Left hindlimb (tissue), 1 donor: ENCODE results near the gene UNC93A.
"Not testable (repeated sequence)": the region's sequence is repeated elsewhere in the genome, so short reads cannot be mapped to it uniquely, and the experiment has no call there.

Experiments used
- DNase-seq: peaks from one replicate; pipeline ENCODE4 v3.0.0-alpha.2; 2018

UNC93A gene

DNA sequence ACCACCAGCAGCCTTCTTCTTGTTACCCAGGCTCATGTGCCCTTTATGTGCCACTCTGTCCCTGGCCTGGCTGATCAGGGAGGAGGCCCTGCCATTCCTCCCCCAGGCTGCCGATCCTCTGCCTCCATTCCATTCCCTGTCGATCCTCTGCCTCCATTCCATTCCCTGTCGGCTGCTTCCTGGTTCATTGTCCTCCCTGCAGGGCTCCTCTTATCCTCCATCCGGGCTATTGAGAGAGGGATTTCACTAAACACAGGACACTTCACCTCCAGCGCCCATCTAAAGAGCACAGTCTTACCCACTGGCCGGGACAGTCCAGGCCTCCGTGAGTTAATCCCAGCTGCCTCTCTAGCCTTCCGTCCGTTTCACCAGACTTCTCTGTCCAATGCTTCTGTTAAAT lies 26.1 kb downstream of the UNC93A start:
- DNase-seq = no peak

DNA sequence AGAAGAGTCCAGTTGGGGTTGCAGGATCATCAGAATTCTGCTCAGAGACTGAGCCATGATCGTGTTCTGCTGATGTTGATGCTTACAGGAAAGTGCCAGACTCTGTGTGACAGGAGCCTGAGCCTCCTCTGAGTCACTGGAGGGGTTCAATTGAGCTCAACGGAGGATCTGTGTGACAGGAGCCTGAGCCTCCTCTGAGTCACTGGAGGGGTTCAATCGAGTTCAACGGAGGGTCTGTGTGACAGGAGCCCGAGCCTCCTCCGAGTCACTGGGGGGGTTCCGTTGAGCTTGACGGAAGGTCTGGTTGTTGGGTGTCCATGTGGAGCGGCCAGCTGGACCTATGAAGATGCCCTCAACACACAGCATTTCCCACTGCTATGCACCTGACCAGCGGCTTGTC lies 27.2 kb downstream of the UNC93A start:
- DNase-seq = not testable (repeated sequence)

DNA sequence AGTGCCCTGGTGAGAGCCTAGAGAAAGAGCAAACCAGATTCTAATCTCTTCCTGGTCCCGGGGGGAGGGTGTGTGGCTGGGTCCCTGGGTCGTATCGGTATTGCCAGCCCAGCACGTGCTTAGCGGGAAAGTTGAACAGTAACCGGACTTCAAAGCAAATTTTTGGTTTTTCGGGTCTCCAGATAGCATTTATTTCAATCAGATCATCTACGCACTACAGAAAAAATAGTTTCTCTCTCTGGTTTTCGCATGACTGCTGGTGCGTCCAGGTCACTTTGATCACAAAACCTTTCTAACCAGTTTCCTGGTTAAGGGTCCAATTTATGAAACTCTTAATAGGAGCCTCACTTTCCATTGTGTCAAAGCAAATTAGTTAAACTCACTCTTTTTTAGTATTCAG lies 27.7 kb downstream of the UNC93A start:
- not testable (repeated sequence) for DNase-seq

DNA sequence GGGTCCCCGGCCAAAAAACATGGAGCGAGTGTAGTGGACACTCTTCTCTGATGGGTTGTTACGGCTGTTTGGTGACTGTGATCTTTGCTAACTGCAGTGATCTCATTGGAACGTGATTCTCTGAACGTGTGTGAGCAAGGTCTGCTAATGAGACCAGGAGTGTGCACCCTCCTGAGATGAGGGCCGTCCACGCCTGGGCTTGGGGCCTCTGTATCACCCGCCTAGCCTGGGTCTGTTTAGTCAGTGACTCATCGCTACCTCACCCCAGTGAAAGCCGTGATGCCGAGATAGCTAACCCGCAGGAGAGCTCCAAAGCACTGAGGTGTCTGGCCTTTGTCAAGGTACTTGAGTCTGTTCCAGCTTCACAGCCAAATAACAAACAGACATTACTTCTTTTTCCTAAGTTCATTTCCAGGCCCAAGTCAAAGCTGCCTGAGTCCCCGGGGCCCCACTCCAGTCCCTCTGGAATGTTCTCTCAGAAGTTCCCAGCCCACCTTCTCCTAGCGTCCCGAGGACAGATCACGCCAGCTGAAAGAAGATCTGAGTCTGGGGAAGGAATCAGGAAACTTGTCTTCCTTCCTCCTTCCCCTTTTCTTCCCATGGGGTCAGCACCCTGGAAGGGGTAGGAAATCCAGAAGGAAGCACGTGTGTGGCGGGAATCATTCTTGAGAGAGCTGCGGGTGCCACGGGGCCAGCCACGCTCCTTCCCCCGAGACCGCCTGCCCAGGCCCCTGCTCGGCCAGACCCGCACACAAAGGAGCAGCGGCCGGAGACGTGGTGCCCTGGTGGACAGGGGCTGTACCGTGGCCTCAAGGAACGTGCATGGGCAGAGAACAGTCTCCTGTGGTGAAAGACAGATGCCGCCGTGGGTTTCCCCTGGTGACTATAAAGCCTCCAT lies 29.0 kb downstream of the UNC93A start:
- not testable (repeated sequence) for DNase-seq

DNA sequence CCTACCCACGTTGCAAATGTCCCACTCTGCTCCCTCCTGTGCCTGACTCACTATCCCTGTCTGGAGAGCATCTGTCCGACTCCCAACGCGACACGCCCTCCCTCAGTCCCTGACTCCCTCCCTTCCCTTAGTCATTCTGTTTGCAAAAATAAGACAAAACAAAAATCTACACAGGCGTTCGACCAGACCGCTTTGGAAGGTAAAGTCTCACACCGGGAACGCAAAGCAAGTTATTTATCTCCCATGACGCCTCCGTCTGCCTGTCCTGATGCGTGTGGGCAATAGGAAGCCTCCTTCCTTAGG lies 29.6 kb downstream of the UNC93A start:
- not testable (repeated sequence) for DNase-seq

DNA sequence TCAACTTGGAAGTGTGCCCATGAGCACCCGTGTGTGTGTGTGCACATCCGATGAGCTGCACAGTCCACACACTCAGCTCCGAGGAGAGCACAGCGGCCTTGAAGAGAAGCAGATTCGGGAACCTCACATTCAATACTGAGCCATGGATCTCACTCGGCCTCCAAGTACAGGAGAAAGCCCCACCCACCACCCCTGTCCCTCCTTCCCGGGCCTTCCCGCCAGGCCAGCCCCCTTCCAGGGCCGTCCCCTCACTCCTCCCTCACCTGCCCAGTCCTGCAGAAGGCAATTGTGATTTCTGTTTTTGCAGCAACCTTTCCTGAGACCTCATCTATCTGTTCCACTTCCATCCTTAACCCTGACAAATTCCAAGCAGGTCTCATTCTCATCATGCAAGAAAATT lies 30.1 kb downstream of the UNC93A start:
- DNase-seq = not testable (repeated sequence)

DNA sequence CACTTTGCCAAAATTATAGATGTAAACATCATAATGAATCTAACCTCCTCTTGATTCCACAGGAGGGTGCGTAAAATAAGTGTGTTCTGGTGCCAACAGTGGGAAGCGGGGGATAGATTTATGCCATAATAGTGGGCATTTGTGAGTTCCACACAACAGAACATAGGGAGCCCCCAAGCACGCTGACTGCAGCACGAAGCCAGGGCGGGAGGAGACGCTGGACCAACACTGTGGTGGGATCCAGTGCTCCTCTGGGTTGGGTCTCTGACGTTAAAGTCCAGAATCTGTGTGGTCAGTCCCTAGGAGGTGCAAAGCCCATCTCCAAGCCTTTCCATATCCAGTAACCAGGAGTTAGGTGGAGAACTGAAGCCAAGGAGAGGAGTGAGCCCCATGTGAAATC lies 32.0 kb downstream of the UNC93A start:
- no peak for DNase-seq

DNA sequence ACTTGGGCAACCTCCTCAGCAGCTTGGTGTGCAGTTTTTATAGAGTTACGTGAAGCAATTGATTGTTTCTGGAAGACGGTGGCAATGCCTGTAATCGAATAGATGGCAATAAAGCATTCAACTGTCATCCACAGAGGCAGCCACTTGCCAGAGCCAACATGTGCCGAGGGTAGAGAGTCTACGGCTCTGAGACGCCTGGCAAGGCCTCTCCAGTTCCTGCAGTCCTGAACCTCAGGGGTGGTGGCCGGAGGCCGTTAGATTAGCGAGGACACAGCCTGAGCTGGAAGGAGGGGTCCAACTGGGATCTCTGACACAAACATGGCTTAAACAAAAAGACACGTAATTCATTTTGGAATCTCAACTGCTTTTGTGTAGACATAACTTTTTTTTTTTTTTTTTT lies 33.0 kb downstream of the UNC93A start:
- DNase-seq = no peak

DNA sequence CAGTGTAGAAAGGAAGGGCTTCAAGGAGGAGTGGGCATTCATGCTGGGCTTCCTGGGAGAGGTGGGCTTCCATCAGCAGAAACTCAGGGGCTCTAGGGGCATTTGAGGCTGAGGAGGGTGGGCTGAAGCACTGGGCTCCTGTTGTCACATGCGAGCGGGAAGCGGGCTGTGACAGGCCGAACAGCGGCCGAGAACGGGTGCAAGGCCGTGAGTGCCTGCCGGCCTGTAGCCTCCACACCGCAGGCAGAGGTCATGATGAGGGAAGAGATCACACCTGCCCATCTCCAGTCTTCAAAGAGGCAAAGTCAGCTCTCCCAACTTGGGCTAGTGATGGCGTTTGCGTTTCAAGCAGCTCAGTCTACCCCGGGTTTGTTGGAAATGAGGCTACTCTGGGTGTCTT lies 34.7 kb downstream of the UNC93A start:
- no peak for DNase-seq

DNA sequence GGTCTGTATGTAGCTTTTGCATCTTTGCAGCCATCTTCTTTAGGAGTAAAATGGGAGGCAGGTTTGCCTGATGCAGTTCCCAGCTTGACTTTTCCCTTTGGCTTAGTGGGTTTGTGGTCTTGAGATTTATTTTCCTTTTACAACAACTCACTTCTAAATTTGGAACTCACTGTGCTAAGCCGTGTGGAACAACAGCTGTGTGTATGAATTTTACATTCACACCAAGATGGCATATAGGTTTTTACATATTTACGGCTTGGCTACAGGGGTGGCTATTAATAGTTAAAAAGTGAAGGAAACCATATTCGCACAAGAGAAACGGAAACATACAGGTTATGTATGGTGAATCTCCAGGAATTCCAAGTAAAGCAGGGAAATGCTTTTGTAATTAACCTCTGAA lies 36.3 kb downstream of the UNC93A start:
- DNase-seq = no peak

DNA sequence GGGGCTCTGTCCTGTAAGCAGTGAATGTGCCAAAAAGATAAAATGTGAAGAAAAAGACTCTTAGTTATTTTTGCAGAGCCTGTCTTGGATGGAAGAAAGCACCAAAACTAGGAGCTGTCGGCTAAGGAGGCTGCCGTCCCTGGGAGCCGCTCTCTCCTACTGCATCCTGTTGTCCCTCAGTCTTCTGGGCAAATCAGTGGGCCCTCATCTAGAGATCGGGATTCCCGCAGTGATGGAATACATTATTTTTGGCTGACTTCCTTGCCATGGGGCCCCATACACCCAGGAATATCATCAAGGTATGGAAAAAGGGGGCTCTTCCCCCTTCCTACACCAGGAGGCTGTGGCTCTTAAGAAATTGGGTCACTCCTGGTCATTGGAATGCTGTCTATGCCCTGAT lies 37.0 kb downstream of the UNC93A start:
- no peak for DNase-seq

DNA sequence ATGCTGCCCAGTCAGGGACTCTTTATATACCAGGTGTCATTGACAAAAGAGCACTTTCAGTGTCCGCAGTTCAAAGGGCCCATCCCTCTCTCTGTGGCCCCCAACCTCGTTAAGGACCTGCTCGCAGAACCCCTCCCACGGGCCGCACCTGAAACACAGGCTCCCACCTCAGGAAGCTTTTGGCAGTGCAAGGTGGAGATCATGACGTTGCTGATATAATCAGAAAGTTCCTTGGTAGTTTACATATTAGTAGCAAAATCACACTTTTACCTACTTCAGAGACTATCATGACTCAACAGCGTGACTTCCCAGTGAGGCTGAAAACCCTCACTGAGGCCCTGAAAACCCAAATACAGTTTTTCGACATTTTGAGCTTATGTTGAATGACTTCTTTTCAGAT lies 37.9 kb downstream of the UNC93A start:
- no peak for DNase-seq

DNA sequence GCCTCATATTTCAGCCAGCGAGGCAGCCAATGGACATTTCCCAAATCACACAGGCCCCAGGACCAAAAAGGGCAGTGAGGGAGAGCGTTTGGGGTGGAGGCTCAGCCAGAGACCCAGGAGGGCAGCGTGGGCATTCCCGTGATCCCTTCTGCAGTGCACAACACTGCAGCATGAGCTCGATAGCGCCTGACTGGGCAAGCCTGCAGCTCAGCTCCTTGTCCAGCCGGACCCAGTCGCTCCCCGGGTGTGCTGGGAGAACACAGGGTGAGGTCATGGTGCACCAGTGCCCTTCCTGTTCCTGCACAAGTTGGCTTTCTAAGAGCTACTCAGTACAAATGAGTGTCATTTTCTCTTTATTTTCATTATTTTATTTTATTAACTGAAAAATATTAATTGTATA lies 39.6 kb downstream of the UNC93A start:
- no peak for DNase-seq

DNA sequence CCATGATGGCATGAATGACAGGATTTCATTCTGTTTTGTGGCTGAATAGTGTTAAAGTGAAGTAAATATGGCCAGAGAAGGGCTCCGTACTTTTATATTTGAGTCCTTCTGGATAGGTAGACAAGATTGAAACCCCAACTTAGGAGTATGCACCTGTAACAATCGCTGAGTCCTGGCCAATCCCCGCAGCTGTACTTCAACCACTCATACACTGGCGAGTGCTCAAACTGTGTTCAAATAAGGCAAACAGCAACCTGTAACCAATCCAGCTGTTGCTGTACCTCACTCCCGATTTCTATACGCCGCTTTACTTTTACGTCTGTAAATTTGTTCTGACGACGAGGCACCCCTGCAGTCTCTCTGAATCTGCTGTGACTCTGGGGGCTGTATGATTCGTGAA lies 40.5 kb downstream of the UNC93A start:
- DNase-seq = no peak

DNA sequence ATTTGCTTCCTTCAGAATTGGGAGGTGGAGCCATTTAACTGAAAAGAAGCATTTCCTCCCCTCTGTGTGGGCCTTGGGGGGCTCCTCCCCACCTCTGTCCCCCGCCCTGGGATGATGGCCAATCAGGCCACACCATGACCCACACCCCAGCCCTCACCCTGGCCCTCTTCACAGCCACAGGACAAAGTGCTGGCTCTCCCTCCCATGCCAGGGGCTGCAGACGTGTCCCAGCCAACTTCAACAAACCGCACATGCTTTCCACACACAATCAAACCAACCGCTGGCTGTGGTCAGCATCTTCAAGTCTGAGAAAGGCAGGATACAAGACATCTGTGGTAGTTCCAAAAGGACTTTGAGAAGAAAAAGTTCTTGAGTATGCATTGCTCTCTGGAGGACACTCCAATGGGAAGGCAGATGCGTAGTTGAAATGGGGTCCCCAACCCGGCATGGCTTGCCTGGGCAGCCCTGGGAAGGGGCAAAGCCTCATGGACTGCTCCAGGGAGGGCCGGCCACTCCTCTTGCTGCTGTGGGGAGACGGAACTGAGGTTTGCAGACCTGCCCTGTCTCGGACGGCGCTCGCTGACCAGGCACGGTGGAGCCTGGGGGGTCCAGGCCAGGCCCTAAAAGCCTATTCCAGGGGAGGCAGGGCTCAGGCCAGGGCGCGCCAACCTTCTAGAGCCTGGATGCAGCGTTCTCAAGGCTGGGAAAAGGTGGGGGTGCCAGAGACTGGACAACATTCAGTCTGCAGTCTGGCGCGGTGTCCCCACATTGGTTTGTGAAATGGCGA lies 45.9 kb downstream of the UNC93A start:
- peak; percentile 81 for DNase-seq

DNA sequence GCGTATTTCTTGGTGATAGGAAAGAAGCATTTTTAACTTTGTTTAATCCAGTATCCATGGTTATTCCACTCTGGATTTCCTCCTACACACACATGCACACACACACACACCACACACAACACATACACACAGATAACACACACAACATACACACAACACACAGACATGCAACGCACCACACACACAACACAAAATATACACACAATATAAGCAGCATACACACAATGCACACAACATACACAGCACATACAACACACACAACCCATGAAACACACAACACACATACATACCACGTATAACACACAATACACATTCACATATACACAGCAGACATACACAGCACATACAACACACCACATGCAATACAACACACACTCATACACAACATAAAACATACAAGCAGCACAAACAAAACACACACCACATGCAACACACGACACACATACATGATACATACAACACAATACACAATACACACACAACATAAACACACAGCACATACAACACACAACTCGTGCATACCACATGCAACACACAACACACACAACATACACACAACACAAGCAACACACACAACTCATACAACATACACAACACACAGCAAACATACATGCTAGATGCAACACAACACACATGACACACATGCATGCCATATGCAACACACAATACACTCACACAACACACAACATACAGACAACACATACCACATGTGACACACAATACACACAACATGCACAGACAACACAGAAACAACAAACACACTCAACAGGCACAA lies 46.7 kb downstream of the UNC93A start:
- DNase-seq = no peak

DNA sequence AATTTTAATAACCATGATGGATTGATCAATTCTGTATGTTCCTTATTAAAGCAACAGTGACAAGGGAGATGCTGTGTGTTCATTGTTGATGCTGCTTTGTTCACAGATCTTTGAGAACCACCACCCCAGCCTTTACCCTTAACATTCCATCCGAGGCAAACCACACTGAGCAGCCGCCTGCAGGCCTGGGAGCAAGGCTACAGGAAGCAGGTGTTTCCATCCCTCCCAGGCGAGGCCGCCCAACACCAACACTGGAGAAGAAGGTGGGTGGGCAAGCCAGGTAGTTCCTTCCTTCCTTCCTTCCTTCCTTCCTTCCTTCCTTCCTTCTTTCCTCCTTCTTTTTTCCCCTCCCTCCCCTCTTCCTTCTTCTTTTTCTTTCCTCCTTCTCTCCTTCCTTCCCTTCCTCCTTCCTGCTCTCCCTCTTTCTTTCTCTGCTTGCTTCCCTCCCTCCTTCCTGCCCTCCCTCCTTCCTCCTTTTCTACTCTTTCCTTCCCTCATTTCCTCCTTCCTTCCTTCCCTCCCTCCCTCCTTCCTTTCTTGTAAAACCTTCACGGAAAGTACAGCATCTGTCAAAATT lies 47.5 kb downstream of the UNC93A start:
- no peak for DNase-seq

DNA sequence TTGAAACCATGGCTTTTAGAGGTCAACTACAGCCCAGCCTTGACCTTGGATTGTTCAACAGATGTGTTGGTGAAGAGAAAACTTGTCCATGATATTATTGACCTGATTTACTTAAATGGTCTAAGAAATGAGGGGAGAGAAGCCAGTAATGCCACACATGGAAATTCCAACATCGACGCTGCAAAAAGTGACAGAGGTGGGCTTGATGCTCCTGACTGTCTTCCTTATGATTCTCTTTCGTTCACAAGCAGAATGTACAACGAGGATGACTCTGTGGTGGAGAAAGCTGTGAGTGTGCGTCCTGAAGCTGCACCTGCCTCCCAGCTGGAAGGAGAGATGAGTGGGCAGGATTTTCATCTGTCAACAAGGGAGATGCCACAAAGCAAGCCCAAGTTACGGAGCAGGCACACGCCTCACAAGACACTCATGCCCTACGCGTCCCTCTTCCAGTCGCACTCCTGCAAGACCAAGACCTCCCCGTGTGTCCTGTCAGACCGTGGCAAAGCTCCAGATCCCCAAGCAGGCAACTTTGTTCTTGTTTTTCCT lies 50.0 kb downstream of the UNC93A start:
- DNase-seq = no peak

DNA sequence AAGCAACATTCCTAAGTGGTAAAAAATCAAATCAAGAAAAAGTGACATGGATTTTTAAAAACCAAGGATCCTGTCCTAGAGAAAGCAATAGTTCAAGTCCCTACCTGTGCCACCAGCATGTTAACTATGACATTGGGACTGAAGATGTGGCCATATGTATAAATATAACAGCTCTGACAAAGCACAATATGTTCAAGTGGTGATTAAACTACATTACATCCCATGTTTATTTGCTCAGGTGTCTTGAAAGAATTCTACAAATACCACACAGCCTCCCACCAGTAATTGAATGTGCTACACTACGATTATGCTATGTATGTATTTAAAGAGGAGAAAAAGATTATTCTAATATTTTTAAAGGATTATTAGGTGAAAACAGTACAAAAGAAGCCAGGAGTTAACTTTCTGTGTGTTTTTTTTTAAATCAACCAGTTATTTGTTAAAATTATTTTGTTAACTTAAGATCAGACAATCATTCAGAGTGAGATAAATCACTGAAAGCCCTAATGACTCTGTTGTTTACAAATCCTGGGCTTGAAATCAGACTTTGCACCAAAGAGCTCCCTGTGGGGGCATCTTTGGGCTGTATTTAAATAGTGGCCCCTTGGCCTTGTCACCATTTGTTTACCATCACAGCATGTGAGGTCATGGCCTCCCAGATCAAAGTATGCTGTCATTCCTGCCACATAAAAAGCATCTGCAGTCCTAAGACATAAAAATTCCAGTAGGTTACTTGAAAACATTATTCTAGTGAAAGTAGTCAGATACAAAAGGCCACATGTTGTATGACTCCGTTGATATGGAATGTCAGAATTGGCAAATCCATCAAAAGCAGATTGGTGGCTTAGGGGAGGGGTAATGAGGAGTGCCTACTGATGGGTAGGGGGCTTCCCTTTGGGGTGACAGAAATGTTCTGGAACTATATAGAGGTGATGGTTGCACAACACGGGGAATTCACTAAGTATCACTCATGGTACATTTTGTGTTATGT lies 50.8 kb downstream of the UNC93A start:
- no peak for DNase-seq

DNA sequence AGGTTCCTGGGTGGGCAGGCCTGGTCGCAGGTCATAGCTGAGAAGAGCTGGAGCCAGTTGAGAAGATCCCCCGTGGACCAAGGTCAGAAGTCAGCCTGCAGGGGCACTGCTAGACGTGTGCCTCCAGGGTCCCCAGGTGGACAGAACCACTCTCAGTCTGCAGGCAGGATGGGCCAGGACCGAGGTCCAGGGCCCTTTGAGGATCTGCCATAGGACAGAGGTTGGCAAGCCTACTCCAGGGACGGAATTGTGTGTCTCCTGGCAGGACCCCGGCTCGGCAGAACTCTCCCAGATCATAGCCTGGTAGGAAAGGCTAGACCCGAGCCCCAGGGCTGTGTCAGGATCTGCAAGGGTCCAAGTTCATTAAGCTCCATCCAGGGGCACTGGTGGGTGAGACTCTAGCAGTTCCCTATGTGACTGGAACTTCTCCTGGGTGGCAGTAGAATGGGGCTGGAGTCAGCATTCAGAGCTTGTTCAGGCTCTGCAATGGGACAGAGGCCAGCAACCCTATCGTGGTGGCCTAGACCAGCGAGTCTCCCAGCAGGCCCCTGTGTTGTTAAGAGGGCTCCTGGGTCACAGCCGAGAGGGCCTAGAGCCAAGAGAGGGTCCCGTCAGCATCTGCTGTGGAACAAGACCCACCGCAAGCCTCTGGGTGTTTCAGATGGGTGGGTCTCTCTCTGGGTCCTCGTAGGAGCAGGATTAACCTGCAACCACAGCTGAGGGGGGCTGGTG lies 51.9 kb downstream of the UNC93A start:
- DNase-seq = no peak

DNA sequence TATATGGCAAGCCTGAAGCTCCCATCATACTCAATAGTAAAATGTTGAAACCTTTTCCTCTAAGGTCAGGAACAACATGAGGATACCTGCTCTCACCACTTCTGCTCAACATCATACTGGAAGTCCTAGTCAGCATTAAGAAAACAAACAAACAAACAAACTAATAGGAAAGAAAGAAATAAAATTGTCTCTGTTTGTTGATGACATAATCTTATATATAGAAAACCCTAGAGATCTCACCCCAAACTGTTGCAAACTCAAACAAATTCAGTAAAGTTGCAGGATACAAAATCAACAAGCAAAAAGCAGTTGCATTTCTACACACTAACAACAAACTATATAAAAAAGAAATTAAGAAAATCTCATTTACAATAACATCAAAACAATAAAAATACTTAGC lies 54.2 kb downstream of the UNC93A start:
- no peak for DNase-seq
